ENCODE results near the gene KLF9. TPM values are rescaled to one million over a fixed set of nuclear protein-coding genes. Genes with fewer than 3 reads are reported as not detected.

Gene KLF9
- total and polyA plus RNA-seq, 9 of the 15 experiments (the other 6 are each of a cell fraction or from before 2014, with no cell fraction given): 3.3 to 11.9 (median 6.9) TPM

DNA sequence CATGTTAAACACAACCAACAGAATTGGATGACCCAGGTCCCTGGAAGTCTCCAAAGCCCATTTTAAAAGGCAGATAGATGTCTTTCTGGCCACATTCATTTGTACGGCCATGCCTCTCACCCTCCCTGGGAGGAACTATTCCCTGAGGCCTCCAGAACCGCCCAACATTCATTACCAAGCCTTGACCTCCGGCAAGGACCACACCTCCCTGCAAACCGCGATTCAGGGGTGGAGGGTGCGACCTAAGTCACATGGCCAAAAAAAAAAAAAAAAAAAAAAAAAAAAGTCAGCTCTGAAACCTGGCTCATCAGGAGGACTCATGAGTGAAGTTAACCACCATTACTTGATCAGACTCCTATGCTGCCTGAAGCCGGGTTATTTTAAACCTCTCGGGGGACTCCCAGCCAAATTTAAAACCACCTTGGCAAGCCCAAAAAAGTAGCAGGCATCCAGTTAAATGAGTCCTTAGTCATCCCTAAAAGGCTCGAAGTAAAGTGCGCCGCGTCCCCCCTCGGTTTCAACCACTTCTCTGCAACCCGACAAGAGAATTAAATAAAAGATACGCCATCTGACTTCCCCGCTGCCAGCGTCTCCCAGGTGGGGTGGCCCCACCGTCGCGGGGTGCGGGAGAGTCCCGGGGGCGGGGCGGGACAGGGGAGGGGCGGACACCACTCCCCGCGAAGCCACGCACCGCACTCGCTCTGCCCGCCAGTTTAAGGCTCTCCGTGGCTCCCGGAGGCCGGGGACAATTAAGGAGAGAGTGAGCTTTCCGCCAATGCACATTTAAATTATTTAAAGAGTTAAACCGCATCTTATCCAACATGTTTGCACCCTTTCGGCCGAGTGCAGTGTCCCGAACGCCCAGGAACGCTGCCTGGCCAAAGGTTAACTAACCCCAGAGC, 2.3 kb downstream of the KLF9 start:
- H3K4me2 ChIP-seq (ENCODE audit: insufficient read depth, low read length): peak overlapping the region; percentile 95
- H3K36me3 ChIP-seq (ENCODE audit: control insufficient read depth, insufficient read depth, low read length): no peaks in the 10 kb centered on the region
- BruUV-seq (replicated peaks): no TSS peak
- in situ Hi-C loops (cut with MboI): no loop called here
- H2AFZ ChIP-seq (ENCODE audit: low read depth, low read length): peak overlapping the region; percentile 79
- peak overlapping the region; percentile 87 to 98 for H3K9ac ChIP-seq (ENCODE audit: insufficient read depth in 1 of 2, low read depth in 2 of 2, low read length in 2 of 2)
- POLR2A ChIA-PET: interaction anchor here (1.2 to 5.3 kb wide), 3 partner anchors 8 to 13 kb away, joined by 3 to 38 read pairs (median 18); no protein-coding TSS in a partner anchor
- intact Hi-C loops (cut with micrococcal nuclease): loop anchor here (1.0 to 5.0 kb wide), 3 partner anchors 8 to 60 kb away; no protein-coding TSS in a partner anchor
- no peaks in the 10 kb centered on the region for H3K27me3 ChIP-seq (ENCODE audit: control insufficient read depth in 2 of 2, insufficient read depth in 2 of 2, low read length in 2 of 2)
- DNase-seq (ENCODE audit: extremely low read depth in 1 of 4, low spot score in 3 of 4): peak; percentile 60 to 89 (median 74)
- peak overlapping the region; percentile 99 for H3K27ac ChIP-seq (ENCODE audit: extremely low read depth, low read depth, low read length)
- peak overlapping the region; percentile 74 for H3K4me3 ChIP-seq
- H3K4me1 ChIP-seq (replicated peaks in 1 of 2; ENCODE audit: control insufficient read depth in 2 of 2, insufficient read depth in 2 of 2, low read length in 2 of 2): peaks cover 19 to 31% of the 10 kb centered on the region in 2 experiments; a peak in 4 of 5 replicates
- 1% methylated on average over 27 of the region's 41 CpGs for WGBS (ENCODE audit: insufficient coverage, low coverage, missing lambda C conversion rate)
- H3K9me1 ChIP-seq (ENCODE audit: control insufficient read depth, insufficient read depth, low read length): no peaks in the 10 kb centered on the region
- FAIRE-seq: peak; percentile 94
- peak; percentile 77 for ATAC-seq
- H3K9me3 ChIP-seq (replicated peaks; ENCODE audit: control insufficient read depth, insufficient read depth, low read depth, low read length): no peaks in the 10 kb centered on the region
- peaks cover 59% of the 10 kb centered on the region for H3K79me2 ChIP-seq (ENCODE audit: control insufficient read depth, insufficient read depth, low read length)
- CTCF ChIA-PET (ENCODE audit: low intra/inter-chr PET ratio): no interaction called here
- H4K20me1 ChIP-seq (replicated peaks; ENCODE audit: control insufficient read depth, insufficient read depth, low read length): no peaks in the 10 kb centered on the region; the same call in 1 of the 2 replicates
- TF ChIP-seq HMGXB4 (CRISPR knock-in tag; IDR thresholded peaks at IDR 0.05) (no peak), E2F3 (CRISPR knock-in tag; IDR thresholded peaks at IDR 0.05) (no peak), ETS2 (tag; IDR thresholded peaks at IDR 0.05; ENCODE audit: borderline replicate concordance, poor library complexity, severe bottlenecking) (no peak), RAD21 (CRISPR knock-in tag; conservative IDR thresholded peaks at IDR 0.05 in 1 of 2, IDR thresholded peaks at IDR 0.05 in 1 of 2) (no peak), SMARCA5 (IDR thresholded peaks at IDR 0.05) (no peak), NCOA6 (IDR thresholded peaks at IDR 0.05) (no peak), ERF (CRISPR knock-in tag; IDR thresholded peaks at IDR 0.05) (no peak), SMARCA4 (IDR thresholded peaks at IDR 0.05) (no peak), SNIP1 (IDR thresholded peaks at IDR 0.05; ENCODE audit: low read depth) (no peak), NCOR1 (IDR thresholded peaks at IDR 0.05) (no peak; the same call in 1 of the 2 replicates), C11orf30 (IDR thresholded peaks at IDR 0.05; ENCODE audit: low read depth) (no peak), TRIM24 (IDR thresholded peaks at IDR 0.05) (no peak), NR2F6 (CRISPR knock-in tag; IDR thresholded peaks at IDR 0.05) (no peak), ATF3 (IDR thresholded peaks at IDR 0.05) (no peak), ATF3 (CRISPR knock-in tag; conservative IDR thresholded peaks at IDR 0.05) (no peak), NONO (IDR thresholded peaks at IDR 0.05; ENCODE audit: low read depth in 2 of 2, low read length in 1 of 2) (no peak), ZNF174 (CRISPR knock-in tag; IDR thresholded peaks at IDR 0.05) (no peak)
- TF ChIP-seq, protein P1, sequence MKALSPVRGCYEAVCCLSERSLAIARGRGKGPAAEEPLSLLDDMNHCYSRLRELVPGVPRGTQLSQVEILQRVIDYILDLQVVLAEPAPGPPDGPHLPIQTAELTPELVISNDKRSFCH (CRISPR knock-in tag; IDR thresholded peaks at IDR 0.05): no peak
- TF ChIP-seq, protein P1 (tag; IDR thresholded peaks at IDR 0.05): no peak
- TF ChIP-seq, protein P2, sequence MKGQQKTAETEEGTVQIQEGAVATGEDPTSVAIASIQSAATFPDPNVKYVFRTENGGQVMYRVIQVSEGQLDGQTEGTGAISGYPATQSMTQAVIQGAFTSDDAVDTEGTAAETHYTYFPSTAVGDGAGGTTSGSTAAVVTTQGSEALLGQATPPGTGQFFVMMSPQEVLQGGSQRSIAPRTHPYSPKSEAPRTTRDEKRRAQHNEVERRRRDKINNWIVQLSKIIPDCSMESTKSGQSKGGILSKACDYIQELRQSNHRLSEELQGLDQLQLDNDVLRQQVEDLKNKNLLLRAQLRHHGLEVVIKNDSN (CRISPR knock-in tag; IDR thresholded peaks at IDR 0.05): peak; percentile 74
